Islet precursor cell (in vitro differentiated cells): ENCODE measurements around the gene AXIN1.
A peak's percentile ranks its signal among the peaks of the same experiment; 100 is the strongest.

ENCODE experiments used
- DNase-seq: peaks from one replicate; pipeline ENCODE4 v3.0.0-alpha.2; 2018

Gene AXIN1

GRCh38 chr16:325375-326145 lies 27.0 kb downstream of the AXIN1 start:
- DNase-seq = no peak

- DNase-seq = no peak
Measured at GRCh38 chr16:324451-325334, 27.8 kb downstream of the AXIN1 start.

- no peak for DNase-seq
Measured at GRCh38 chr16:324201-324450, 28.4 kb downstream of the AXIN1 start.

GRCh38 chr16:322476-323143 lies 29.9 kb downstream of the AXIN1 start:
- no peak for DNase-seq

GRCh38 chr16:321532-321931 lies 31.0 kb downstream of the AXIN1 start:
- no peak for DNase-seq

GRCh38 chr16:320206-320605 lies 32.3 kb downstream of the AXIN1 start:
- no peak for DNase-seq

GRCh38 chr16:318628-319027 lies 33.9 kb downstream of the AXIN1 start:
- peak; percentile 86 for DNase-seq

- no peak for DNase-seq
Measured at GRCh38 chr16:317583-317982, 34.9 kb downstream of the AXIN1 start.

GRCh38 chr16:316741-317464 lies 35.6 kb downstream of the AXIN1 start:
- DNase-seq = no peak

- no peak for DNase-seq
Measured at GRCh38 chr16:314795-315299, 37.7 kb downstream of the AXIN1 start.

GRCh38 chr16:314351-314750 lies 38.2 kb downstream of the AXIN1 start:
- no peak for DNase-seq

- no peak for DNase-seq
Measured at GRCh38 chr16:311725-312124, 40.8 kb downstream of the AXIN1 start.

GRCh38 chr16:309476-309875 lies 43.0 kb downstream of the AXIN1 start:
- no peak for DNase-seq

GRCh38 chr16:307691-308312 lies 44.7 kb downstream of the AXIN1 start:
- DNase-seq = no peak

GRCh38 chr16:306911-307370 lies 45.6 kb downstream of the AXIN1 start:
- DNase-seq = no peak

GRCh38 chr16:305916-306626 lies 46.5 kb downstream of the AXIN1 start:
- no peak for DNase-seq

- DNase-seq = no peak
Measured at GRCh38 chr16:303760-304505, 48.6 kb downstream of the AXIN1 start.

- DNase-seq = no peak
Measured at GRCh38 chr16:301950-302349, 50.6 kb downstream of the AXIN1 start.

- no peak for DNase-seq
Measured at GRCh38 chr16:301235-301634, 51.3 kb downstream of the AXIN1 start.

- DNase-seq = no peak
Measured at GRCh38 chr16:297832-298231, 54.7 kb downstream of the AXIN1 start.
